ENCODE results near the gene S100A11. TPM values are rescaled to one million over a fixed set of nuclear protein-coding genes. Genes with fewer than 3 reads are reported as not detected.
"Not testable (repeated sequence)": the region's sequence is repeated elsewhere in the genome, so short reads cannot be mapped to it uniquely, and the experiment has no call there.

S100A11 gene
- total RNA-seq, result 100 to 1,000 TPM; 229 to 235 TPM

DNA sequence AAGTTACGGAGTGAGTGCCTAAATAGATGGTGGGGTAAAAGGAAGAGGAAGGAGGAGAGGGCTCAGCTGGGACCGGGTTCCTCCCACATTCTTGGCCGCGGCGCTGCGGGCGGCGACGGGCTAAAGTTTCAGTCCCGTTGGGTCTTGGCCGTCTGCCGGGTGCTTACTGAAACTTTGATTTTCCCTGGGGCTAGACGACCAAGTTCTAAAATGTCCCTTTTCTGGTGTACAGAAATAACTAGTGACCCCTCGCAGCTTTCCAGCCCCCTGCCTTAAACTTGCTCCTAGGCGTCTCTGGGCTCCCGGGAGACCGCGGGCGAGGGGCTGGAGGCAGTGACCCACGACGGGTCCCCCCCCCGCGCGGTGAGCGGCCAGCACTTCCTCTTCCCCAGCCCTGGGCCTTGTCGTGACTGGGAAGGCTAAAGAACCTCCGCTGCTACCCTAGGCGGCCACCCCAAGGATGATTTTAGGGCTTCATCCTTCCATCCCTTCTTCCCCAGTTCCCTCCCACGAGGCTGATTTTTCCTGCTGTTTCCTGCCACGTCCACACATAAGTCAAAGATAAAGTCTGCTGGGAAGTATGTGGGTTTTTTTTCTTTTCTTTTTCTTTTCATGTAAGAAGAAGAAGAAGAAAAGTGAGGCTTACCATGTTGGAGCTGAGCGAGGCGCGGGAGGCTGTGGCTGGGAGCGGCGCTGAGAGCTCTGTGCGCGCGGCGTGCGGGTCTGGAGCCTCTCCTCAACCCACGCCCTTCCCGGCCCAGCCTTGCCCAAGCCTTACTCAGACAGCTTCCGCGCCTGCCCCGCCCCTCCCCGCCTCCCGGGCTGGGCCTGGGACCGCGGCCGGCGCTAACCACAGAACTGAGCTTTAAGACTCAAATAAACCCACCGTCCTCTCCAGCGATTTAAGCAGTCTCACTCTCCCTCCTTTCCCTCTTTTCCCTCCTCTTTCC, at the start of gene S100A11:
Gene S100A11, minus strand, starts transcription at position 738 of the 950 bp plus-strand sequence. Its CDS starts 89 bp downstream, at position 649.
- Mint-ChIP-seq H3K27ac (peak within 1 kb of the TSS; percentile 98), H3K36me3 (ENCODE audit: low read depth) (peaks cover 38% of the 10 kb centered on the region), H3K4me3 (peak within 1 kb of the TSS; percentile 96), H3K4me1 (ENCODE audit: low read depth) (peaks cover 15% of the 10 kb centered on the region), H3K9me3 (no peaks in the 10 kb centered on the region), H3K27me3 (ENCODE audit: low read depth) (no peaks in the 10 kb centered on the region)
- CTCF ChIA-PET, result interaction anchor here (1.0 to 1.9 kb wide), 5 partner anchors 10 to 422 kb away, joined by 3 to 6 read pairs (median 4); no protein-coding TSS in a partner anchor
- intact Hi-C loops (cut with micrococcal nuclease), result loop anchor here (1.0 to 5.0 kb wide), 2 partner anchors 63 to 424 kb away; partner anchors contain the start of gene SNX27
- DNase-seq, result peak; percentile 86

DNA sequence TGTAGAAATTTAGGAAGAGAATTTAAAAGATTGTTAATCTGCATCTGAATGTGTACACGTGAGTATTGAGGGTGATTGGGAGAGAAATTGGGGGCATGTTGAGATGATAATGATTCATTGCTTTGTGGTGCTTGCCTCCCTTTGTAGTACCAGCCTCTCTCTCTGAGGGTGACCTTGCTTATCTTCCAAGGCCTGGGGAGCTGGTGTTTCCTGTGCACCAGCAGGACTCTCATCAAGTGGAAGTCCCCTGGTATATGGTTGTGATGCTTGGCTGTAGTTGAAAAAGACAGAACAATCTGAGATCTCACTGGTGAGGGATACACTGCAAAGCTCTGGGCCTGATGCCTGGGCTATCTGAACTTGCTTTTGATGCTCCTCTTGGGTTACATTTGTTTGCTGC, 48.0 kb upstream of the S100A11 start:
- intact Hi-C loops (cut with micrococcal nuclease), result no loop called here
- no peaks in the 10 kb centered on the region for H3K36me3 Mint-ChIP-seq (ENCODE audit: low read depth)
- CTCF ChIA-PET, result no interaction called here
- H3K4me1 Mint-ChIP-seq (ENCODE audit: low read depth), result no peaks in the 10 kb centered on the region
- no peak overlapping the region for H3K27ac Mint-ChIP-seq
- no peaks in the 10 kb centered on the region for H3K9me3 Mint-ChIP-seq
- no peak for DNase-seq
- no peak overlapping the region for H3K4me3 Mint-ChIP-seq
- peaks cover 7% of the 10 kb centered on the region for H3K27me3 Mint-ChIP-seq (ENCODE audit: low read depth)

DNA sequence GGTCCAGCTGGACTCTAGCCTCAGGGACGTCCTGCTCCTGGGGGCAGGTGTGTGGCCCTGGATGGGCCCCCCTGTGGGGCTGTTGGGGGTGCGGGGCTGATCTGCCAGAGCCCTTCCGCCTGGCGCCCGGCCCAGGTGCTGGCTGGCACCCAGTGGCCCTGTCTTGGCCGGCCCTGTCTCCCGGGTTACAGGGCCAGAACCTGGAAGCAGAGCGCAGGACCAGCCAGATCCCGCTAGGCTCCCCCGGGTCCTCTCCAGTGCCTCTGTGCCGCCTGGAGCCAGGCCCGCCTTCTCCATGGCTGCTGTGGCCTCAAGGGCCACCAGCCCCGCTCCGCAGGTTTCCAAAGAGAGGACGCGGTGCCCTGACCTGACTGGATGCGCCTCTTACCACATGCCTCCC, 44.2 kb upstream of the S100A11 start:
- H3K36me3 Mint-ChIP-seq (ENCODE audit: low read depth); H3K4me3 Mint-ChIP-seq; H3K9me3 Mint-ChIP-seq; DNase-seq; H3K4me1 Mint-ChIP-seq (ENCODE audit: low read depth); H3K27ac Mint-ChIP-seq; CTCF ChIA-PET; intact Hi-C loops (cut with micrococcal nuclease); H3K27me3 Mint-ChIP-seq (ENCODE audit: low read depth): not testable (repeated sequence)

DNA sequence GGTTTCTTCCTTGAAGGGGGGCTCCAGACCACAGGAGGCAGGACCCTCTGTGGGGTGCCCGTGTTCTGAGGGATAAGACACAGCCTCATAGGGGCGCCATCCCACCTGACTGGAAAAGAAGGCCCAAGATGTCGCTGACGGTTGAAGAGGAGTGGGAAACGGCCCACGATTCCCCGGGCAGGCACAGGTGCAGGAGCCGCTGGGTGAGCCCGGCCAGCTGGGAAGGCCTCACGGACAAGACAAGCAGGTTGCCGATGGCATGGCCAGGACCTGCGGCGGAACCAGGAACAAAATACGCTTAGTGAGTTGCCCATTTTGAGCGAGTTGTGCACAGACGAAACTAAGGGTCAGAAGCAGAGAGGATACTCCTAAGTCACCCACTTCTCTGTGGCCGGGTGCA, 43.7 kb upstream of the S100A11 start:
- intact Hi-C loops (cut with micrococcal nuclease); H3K4me3 Mint-ChIP-seq; CTCF ChIA-PET; H3K27ac Mint-ChIP-seq; H3K9me3 Mint-ChIP-seq; H3K36me3 Mint-ChIP-seq (ENCODE audit: low read depth); DNase-seq; H3K4me1 Mint-ChIP-seq (ENCODE audit: low read depth): not testable (repeated sequence)
- H3K27me3 Mint-ChIP-seq (ENCODE audit: low read depth), result peaks cover 10% of the 10 kb centered on the region

DNA sequence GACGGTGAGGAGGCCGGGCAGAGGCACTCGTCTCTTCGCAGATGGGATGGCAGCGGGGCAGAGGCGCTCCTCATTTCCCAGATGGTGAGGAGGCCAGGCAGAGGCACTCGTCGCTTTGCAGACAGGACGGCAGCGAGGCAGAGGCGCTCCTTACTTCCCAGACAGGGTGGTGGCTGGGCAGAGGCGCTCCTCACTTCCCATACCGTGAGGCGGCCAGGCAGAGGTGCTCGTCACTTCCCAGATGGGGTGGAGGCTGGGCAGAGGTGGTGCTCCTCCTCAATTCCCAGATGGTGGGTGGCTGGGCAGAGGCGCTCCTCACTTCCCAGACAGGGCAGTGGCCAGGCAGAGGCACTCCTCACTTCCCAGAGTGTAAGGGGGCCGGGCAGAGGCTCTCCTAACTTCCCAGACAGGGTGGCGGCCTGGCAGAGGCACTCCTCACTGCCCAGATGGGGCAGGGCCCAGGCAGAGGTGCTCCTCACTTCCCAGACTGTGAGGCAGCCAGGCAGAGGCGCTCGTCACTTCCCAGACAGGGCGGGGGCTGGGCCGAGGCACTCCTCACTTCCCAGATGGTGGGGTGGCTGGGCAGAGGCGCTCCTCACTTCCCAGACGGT, 42.1 kb upstream of the S100A11 start:
- no peaks in the 10 kb centered on the region for H3K4me1 Mint-ChIP-seq (ENCODE audit: low read depth)
- DNase-seq, result no peak
- intact Hi-C loops (cut with micrococcal nuclease), result no loop called here
- no peaks in the 10 kb centered on the region for H3K9me3 Mint-ChIP-seq
- H3K27me3 Mint-ChIP-seq (ENCODE audit: low read depth), result peaks cover 10% of the 10 kb centered on the region
- H3K36me3 Mint-ChIP-seq (ENCODE audit: low read depth), result no peaks in the 10 kb centered on the region
- CTCF ChIA-PET, result no interaction called here
- no peak overlapping the region for H3K4me3 Mint-ChIP-seq
- no peak overlapping the region for H3K27ac Mint-ChIP-seq

DNA sequence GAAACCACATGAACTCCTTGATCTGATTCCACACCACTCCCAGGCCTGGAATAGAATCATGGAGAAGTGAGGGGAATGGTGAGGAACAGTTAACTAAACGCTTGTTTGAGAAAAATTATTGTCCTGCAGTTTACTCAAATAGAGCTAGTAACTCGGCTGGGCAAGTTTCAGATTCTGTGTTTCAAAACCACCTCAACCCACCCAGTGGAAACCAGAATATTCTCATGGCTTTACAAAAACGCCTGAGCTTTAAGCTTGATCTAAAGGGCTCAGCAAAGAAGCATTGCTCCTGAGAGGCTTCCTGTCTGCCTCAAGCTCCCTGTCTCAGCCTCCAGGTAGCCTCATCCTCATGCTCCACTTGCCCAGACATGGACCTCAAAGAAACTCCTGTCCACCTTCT, 35.5 kb upstream of the S100A11 start:
- H3K36me3 Mint-ChIP-seq (ENCODE audit: low read depth), result no peaks in the 10 kb centered on the region
- CTCF ChIA-PET, result interaction anchor here (0.9 kb wide), 1 partner anchor 19 kb away, joined by 4 read pairs; no protein-coding TSS in a partner anchor
- no peak overlapping the region for H3K27ac Mint-ChIP-seq
- intact Hi-C loops (cut with micrococcal nuclease), result no loop called here
- H3K4me3 Mint-ChIP-seq, result no peak overlapping the region
- H3K9me3 Mint-ChIP-seq, result no peaks in the 10 kb centered on the region
- H3K4me1 Mint-ChIP-seq (ENCODE audit: low read depth), result no peaks in the 10 kb centered on the region
- H3K27me3 Mint-ChIP-seq (ENCODE audit: low read depth), result peaks cover 15% of the 10 kb centered on the region
- no peak for DNase-seq

DNA sequence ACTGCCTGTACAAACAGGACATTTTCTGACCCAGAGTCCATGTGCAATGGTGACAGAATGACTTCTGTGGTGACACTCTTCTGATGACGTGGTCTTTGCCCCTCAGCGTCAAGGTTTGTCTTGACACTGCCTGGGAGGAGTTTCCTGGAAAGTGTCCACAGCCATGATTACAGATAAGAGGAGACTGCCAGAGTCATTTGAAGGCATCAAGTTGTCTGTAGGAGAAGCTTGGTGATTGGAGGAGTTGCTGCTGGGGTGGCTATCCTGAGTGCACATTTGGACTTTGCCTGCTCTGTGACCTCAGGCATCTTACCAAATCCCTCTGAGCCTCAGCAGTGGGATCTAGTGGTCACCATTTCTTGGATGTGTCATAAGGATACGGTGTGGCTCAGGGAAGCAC, 34.3 kb upstream of the S100A11 start:
- Mint-ChIP-seq H3K27ac (no peak overlapping the region), H3K36me3 (ENCODE audit: low read depth) (no peaks in the 10 kb centered on the region), H3K4me1 (ENCODE audit: low read depth) (no peaks in the 10 kb centered on the region), H3K4me3 (no peak overlapping the region), H3K9me3 (no peaks in the 10 kb centered on the region), H3K27me3 (ENCODE audit: low read depth) (peaks cover 13% of the 10 kb centered on the region)
- intact Hi-C loops (cut with micrococcal nuclease), result no loop called here
- DNase-seq, result no peak
- CTCF ChIA-PET, result no interaction called here

DNA sequence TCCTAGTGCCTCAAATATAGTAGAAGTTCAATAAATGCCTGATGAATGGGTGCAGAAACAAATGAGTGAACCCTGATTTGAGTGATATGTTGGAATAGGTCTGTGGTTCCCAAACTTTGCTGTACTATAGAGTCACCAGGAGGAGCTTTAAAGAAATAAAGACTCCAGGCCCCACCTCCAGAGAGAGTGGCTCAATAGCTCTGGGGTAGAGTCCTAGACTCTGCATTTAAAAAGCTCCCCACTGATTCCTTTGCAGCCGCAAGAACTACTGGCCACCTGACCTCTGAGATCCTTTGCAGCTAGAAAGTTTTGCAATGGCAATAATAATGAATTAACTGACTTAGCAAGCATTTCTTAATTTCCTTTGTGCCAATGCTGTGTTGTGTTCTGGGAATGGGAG, 31.1 kb upstream of the S100A11 start:
- Mint-ChIP-seq H3K36me3 (ENCODE audit: low read depth) (no peaks in the 10 kb centered on the region), H3K4me3 (no peak overlapping the region), H3K27ac (no peak overlapping the region), H3K9me3 (no peaks in the 10 kb centered on the region), H3K4me1 (ENCODE audit: low read depth) (no peaks in the 10 kb centered on the region), H3K27me3 (ENCODE audit: low read depth) (peaks cover 17% of the 10 kb centered on the region)
- no peak for DNase-seq
- intact Hi-C loops (cut with micrococcal nuclease), result no loop called here
- CTCF ChIA-PET, result interaction anchor here (1.2 kb wide), 1 partner anchor 15 kb away, joined by 7 read pairs; no protein-coding TSS in a partner anchor

DNA sequence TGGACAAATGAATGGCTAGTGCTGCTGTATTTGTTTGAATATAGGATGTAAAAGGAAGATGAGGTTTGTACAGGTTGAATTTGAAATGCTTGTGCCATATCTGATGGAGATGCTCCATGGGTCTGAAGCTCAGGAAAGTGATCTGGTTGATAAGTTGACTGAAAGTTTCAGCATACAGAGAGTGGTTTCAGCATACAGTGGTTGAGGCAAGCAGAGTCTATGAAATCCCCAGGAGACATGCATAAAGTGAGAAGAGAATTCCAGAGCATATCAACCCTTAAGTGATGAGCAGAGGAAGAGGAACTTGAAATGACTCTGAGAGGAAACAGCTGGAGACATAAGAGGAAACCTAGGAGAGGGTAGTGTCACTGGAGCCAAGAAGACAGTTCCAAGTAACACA, 30.3 kb upstream of the S100A11 start:
- CTCF ChIA-PET, result interaction anchor here (2.8 kb wide), 1 partner anchor 14 kb away, joined by 7 read pairs; no protein-coding TSS in a partner anchor
- Mint-ChIP-seq H3K27ac (no peak overlapping the region), H3K4me1 (ENCODE audit: low read depth) (no peaks in the 10 kb centered on the region), H3K4me3 (no peak overlapping the region), H3K36me3 (ENCODE audit: low read depth) (no peaks in the 10 kb centered on the region), H3K27me3 (ENCODE audit: low read depth) (peaks cover 16% of the 10 kb centered on the region), H3K9me3 (no peaks in the 10 kb centered on the region)
- DNase-seq, result no peak
- intact Hi-C loops (cut with micrococcal nuclease), result no loop called here

DNA sequence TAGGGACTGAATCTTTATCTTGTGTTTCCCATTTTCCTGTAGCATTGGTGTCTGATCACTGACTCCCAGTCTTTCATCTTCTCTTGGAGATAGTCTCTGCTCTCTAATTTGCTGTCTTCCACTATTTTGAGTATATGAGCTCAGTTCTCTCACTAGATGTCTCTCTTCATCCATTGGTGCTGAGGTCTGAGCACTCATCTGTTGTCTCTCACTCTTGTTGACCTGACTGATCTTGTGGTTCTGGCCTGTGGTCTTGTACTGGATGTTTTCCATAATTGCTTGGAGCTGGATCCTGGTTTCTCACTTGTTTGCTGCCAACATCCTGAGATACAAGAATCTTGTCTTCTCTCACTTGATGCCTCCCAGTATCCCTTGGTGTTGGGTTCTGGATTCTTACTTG, 25.1 kb upstream of the S100A11 start:
- no peaks in the 10 kb centered on the region for H3K9me3 Mint-ChIP-seq
- H3K27ac Mint-ChIP-seq, result no peak overlapping the region
- DNase-seq, result no peak
- no peaks in the 10 kb centered on the region for H3K4me1 Mint-ChIP-seq (ENCODE audit: low read depth)
- CTCF ChIA-PET, result interaction anchor here (2.4 to 15.5 kb wide), 2 partner anchors 9 to 122 kb away, joined by 12 to 266 read pairs; no protein-coding TSS in a partner anchor
- H3K4me3 Mint-ChIP-seq, result no peak overlapping the region
- intact Hi-C loops (cut with micrococcal nuclease), result no loop called here
- no peaks in the 10 kb centered on the region for H3K36me3 Mint-ChIP-seq (ENCODE audit: low read depth)
- peaks cover 11% of the 10 kb centered on the region for H3K27me3 Mint-ChIP-seq (ENCODE audit: low read depth)

DNA sequence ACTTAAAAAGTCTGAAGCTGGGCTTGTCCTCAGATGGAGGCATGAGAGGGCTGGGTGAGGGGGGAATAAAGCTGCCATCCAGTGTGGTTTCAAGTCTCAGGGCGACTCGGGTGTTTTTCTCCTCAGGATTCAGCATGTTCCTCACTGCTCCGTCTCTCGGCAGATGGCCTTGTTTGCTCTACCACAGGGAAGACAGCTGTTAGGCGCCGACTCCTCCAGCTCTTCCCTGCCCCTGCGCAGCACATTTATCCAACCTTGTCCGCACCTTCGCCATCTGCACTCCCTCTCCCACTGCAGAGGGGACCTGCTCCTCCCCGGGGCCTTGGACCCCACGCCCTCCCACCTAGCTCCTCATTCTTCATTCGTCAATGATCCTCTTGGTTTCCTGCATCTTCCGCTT, 16.6 kb upstream of the S100A11 start:
- H3K9me3 Mint-ChIP-seq, result no peaks in the 10 kb centered on the region
- peaks cover 10% of the 10 kb centered on the region for H3K27me3 Mint-ChIP-seq (ENCODE audit: low read depth)
- intact Hi-C loops (cut with micrococcal nuclease), result loop anchor here (2.0 to 5.0 kb wide), 2 partner anchors 293 to 389 kb away; no protein-coding TSS in a partner anchor

DNA sequence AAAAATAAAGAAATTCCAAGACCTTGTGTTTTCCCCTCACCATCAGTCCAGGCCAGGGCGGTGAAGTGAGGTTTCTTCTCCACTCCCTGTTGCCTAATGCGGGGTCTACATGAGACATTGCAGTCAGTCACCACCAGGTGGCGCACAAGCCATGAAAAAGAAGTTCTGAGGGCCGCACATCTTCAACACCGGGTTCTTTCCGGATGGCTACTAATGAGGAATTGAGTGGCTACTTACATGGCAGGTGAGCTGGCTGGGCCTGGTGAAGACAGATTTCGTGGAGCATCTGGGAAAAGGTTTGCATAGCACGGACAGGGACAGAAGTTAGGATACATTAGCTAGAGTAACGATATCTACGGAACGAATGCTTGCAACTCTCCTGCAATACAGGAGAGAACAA, 15.8 kb upstream of the S100A11 start:
- Mint-ChIP-seq H3K9me3 (no peaks in the 10 kb centered on the region), H3K36me3 (ENCODE audit: low read depth) (no peaks in the 10 kb centered on the region), H3K27me3 (ENCODE audit: low read depth) (peaks cover 6% of the 10 kb centered on the region), H3K4me1 (ENCODE audit: low read depth) (peaks cover 12% of the 10 kb centered on the region), H3K4me3 (no peak overlapping the region), H3K27ac (no peak overlapping the region)
- intact Hi-C loops (cut with micrococcal nuclease), result loop anchor here (1.0 to 5.0 kb wide), 6 partner anchors 59 to 406 kb away; no protein-coding TSS in a partner anchor
- CTCF ChIA-PET, result interaction anchor here (0.7 to 15.5 kb wide), 28 partner anchors 8 to 406 kb away, joined by 3 to 266 read pairs (median 6); partner anchors contain the start of gene S100A11
- peak; percentile 93 for DNase-seq

More for the DNA sequence above, 16.6 kb upstream of the S100A11 start:
- H3K36me3 Mint-ChIP-seq (ENCODE audit: low read depth), result no peaks in the 10 kb centered on the region
- CTCF ChIA-PET, result interaction anchor here (0.7 to 15.5 kb wide), 26 partner anchors 8 to 405 kb away, joined by 3 to 266 read pairs (median 5); partner anchors contain the start of gene S100A11
- H3K27ac Mint-ChIP-seq, result no peak overlapping the region
- peaks cover 4% of the 10 kb centered on the region for H3K4me1 Mint-ChIP-seq (ENCODE audit: low read depth)
- no peak overlapping the region for H3K4me3 Mint-ChIP-seq
- DNase-seq, result no peak
